ENCODE results near the gene HSD17B8.

GRCh38 chr6:33248932-33249731, 44.7 kb downstream of the HSD17B8 start:
- peak in 1 of 2 donors; percentile 37 for TF ChIP-seq POLR2A (IDR thresholded peaks at IDR 0.05)
- TF ChIP-seq, protein P1, sequence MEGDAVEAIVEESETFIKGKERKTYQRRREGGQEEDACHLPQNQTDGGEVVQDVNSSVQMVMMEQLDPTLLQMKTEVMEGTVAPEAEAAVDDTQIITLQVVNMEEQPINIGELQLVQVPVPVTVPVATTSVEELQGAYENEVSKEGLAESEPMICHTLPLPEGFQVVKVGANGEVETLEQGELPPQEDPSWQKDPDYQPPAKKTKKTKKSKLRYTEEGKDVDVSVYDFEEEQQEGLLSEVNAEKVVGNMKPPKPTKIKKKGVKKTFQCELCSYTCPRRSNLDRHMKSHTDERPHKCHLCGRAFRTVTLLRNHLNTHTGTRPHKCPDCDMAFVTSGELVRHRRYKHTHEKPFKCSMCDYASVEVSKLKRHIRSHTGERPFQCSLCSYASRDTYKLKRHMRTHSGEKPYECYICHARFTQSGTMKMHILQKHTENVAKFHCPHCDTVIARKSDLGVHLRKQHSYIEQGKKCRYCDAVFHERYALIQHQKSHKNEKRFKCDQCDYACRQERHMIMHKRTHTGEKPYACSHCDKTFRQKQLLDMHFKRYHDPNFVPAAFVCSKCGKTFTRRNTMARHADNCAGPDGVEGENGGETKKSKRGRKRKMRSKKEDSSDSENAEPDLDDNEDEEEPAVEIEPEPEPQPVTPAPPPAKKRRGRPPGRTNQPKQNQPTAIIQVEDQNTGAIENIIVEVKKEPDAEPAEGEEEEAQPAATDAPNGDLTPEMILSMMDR (IDR thresholded peaks at IDR 0.05): no peak

Data from lower leg skin (tissue), 3 donors.